Suppressor macrophage treated with lipopolysaccharide for 4 hours (primary cell): ENCODE results near the gene MAPT.
A peak's percentile ranks its signal among the peaks of the same experiment; 100 is the strongest.
"Not testable (repeated sequence)": the region's sequence is repeated elsewhere in the genome, so short reads cannot be mapped to it uniquely, and the experiment has no call there.

Experiments used
- DNase-seq: peaks from one replicate; pipeline ENCODE4 v3.0.0-alpha.2; 2020

MAPT gene

DNA sequence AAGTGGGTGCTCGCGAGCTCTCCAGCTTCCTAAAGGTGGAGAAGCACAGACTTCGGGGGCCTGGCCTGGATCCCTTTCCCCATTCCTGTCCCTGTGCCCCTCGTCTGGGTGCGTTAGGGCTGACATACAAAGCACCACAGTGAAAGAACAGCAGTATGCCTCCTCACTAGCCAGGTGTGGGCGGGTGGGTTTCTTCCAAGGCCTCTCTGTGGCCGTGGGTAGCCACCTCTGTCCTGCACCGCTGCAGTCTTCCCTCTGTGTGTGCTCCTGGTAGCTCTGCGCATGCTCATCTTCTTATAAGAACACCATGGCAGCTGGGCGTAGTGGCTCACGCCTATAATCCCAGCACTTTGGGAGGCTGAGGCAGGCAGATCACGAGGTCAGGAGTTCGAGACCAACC, 102.8 kb downstream of the MAPT start:
- no peak for DNase-seq

DNA sequence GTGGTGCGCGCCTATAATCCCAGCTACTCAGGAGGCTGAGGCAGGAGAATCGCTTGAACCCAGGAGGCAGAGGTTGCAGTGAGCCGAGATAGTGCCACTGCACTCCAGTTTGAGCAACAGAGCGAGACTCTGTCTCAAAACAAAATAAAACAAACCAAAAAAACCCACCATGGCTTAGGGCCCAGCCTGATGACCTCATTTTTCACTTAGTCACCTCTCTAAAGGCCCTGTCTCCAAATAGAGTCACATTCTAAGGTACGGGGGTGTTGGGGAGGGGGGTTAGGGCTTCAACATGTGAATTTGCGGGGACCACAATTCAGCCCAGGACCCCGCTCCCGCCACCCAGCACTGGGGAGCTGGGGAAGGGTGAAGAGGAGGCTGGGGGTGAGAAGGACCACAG, 103.3 kb downstream of the MAPT start:
- no peak for DNase-seq

DNA sequence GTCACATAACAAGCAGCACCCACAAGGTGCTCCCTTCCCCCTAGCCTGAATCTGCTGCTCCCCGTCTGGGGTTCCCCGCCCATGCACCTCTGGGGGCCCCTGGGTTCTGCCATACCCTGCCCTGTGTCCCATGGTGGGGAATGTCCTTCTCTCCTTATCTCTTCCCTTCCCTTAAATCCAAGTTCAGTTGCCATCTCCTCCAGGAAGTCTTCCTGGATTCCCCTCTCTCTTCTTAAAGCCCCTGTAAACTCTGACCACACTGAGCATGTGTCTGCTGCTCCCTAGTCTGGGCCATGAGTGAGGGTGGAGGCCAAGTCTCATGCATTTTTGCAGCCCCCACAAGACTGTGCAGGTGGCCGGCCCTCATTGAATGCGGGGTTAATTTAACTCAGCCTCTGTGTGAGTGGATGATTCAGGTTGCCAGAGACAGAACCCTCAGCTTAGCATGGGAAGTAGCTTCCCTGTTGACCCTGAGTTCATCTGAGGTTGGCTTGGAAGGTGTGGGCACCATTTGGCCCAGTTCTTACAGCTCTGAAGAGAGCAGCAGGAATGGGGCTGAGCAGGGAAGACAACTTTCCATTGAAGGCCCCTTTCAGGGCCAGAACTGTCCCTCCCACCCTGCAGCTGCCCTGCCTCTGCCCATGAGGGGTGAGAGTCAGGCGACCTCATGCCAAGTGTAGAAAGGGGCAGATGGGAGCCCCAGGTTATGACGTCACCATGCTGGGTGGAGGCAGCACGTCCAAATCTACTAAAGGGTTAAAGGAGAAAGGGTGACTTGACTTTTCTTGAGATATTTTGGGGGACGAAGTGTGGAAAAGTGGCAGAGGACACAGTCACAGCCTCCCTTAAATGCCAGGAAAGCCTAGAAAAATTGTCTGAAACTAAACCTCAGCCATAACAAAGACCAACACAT, 104.9 kb downstream of the MAPT start, which contains the start of gene STH:
Gene STH (plus strand): TSS at position 264 of the 913 bp plus-strand sequence. CDS start 30 bp downstream, at position 294.
- DNase-seq = no peak

- DNase-seq = no peak
Measured at GRCh38 chr17:45999900-46000290, 105.5 kb downstream of the MAPT start.

DNA sequence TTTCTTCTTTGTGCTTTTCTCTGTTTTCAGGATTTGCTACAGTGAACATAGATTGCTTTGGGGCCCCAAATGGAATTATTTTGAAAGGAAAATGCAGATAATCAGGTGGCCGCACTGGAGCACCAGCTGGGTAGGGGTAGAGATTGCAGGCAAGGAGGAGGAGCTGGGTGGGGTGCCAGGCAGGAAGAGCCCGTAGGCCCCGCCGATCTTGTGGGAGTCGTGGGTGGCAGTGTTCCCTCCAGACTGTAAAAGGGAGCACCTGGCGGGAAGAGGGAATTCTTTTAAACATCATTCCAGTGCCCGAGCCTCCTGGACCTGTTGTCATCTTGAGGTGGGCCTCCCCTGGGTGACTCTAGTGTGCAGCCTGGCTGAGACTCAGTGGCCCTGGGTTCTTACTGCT, 105.9 kb downstream of the MAPT start:
- no peak for DNase-seq

DNA sequence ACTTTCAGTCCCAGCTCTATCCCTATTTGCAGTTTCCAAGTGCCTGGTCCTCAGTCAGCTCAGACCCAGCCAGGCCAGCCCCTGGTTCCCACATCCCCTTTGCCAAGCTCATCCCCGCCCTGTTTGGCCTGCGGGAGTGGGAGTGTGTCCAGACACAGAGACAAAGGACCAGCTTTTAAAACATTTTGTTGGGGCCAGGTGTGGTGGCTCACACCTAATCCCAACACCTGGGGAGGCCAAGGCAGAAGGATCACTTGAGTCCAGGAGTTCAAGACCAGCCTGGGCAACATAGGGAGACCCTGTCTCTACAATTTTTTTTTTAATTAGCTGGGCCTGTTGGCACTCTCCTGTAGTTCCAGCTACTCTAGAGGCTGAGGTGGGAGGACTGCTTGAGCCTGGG, 106.4 kb downstream of the MAPT start:
- DNase-seq = no peak

DNA sequence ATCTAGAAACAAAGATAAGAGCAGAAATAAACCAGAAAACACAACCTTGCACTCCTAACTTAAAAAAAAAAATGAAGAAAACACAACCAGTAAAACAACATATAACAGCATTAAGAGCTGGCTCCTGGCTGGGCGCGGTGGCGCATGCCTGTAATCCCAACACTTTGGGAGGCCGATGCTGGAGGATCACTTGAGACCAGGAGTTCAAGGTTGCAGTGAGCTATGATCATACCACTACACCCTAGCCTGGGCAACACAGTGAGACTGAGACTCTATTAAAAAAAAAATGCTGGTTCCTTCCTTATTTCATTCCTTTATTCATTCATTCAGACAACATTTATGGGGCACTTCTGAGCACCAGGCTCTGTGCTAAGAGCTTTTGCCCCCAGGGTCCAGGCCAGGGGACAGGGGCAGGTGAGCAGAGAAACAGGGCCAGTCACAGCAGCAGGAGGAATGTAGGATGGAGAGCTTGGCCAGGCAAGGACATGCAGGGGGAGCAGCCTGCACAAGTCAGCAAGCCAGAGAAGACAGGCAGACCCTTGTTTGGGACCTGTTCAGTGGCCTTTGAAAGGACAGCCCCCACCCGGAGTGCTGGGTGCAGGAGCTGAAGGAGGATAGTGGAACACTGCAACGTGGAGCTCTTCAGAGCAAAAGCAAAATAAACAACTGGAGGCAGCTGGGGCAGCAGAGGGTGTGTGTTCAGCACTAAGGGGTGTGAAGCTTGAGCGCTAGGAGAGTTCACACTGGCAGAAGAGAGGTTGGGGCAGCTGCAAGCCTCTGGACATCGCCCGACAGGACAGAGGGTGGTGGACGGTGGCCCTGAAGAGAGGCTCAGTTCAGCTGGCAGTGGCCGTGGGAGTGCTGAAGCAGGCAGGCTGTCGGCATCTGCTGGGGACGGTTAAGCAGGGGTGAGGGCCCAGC, 107.3 kb downstream of the MAPT start:
- no peak for DNase-seq

DNA sequence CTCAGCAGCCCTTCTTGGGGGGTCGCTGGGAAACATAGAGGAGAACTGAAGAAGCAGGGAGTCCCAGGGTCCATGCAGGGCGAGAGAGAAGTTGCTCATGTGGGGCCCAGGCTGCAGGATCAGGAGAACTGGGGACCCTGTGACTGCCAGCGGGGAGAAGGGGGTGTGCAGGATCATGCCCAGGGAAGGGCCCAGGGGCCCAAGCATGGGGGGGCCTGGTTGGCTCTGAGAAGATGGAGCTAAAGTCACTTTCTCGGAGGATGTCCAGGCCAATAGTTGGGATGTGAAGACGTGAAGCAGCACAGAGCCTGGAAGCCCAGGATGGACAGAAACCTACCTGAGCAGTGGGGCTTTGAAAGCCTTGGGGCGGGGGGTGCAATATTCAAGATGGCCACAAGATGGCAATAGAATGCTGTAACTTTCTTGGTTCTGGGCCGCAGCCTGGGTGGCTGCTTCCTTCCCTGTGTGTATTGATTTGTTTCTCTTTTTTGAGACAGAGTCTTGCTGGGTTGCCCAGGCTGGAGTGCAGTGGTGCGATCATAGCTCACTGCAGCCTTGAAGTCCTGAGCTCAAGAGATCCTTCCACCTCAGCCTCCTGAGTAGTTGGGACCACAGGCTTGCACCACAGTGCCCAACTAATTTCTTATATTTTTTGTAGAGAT, 108.1 kb downstream of the MAPT start:
- DNase-seq = peak; percentile 75

- no peak for DNase-seq
Measured at GRCh38 chr17:46002973-46003316, 108.6 kb downstream of the MAPT start.

- DNase-seq = no peak
Measured at GRCh38 chr17:46003907-46004748, 109.8 kb downstream of the MAPT start.

- not testable (repeated sequence) for DNase-seq
Measured at GRCh38 chr17:46006082-46006481, 111.7 kb downstream of the MAPT start.

- DNase-seq = no peak
Measured at GRCh38 chr17:46007461-46007965, 113.2 kb downstream of the MAPT start.

DNA sequence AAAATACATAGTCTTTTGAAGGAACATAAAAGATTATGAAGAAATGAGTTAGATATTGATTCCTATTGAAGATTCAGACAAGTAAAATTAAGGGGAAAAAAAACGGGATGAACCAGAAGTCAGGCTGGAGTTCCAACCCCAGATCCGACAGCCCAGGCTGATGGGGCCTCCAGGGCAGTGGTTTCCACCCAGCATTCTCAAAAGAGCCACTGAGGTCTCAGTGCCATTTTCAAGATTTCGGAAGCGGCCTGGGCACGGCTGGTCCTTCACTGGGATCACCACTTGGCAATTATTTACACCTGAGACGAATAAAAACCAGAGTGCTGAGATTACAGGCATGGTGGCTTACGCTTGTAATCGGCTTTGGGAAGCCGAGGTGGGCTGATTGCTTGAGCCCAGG, 114.2 kb downstream of the MAPT start:
- no peak for DNase-seq

DNA sequence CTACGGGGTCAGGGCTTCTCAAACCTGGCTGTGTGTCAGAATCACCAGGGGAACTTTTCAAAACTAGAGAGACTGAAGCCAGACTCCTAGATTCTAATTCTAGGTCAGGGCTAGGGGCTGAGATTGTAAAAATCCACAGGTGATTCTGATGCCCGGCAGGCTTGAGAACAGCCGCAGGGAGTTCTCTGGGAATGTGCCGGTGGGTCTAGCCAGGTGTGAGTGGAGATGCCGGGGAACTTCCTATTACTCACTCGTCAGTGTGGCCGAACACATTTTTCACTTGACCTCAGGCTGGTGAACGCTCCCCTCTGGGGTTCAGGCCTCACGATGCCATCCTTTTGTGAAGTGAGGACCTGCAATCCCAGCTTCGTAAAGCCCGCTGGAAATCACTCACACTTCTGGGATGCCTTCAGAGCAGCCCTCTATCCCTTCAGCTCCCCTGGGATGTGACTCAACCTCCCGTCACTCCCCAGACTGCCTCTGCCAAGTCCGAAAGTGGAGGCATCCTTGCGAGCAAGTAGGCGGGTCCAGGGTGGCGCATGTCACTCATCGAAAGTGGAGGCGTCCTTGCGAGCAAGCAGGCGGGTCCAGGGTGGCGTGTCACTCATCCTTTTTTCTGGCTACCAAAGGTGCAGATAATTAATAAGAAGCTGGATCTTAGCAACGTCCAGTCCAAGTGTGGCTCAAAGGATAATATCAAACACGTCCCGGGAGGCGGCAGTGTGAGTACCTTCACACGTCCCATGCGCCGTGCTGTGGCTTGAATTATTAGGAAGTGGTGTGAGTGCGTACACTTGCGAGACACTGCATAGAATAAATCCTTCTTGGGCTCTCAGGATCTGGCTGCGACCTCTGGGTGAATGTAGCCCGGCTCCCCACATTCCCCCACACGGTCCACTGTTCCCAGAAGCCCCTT, 115.6 kb downstream of the MAPT start:
- DNase-seq = no peak

DNA sequence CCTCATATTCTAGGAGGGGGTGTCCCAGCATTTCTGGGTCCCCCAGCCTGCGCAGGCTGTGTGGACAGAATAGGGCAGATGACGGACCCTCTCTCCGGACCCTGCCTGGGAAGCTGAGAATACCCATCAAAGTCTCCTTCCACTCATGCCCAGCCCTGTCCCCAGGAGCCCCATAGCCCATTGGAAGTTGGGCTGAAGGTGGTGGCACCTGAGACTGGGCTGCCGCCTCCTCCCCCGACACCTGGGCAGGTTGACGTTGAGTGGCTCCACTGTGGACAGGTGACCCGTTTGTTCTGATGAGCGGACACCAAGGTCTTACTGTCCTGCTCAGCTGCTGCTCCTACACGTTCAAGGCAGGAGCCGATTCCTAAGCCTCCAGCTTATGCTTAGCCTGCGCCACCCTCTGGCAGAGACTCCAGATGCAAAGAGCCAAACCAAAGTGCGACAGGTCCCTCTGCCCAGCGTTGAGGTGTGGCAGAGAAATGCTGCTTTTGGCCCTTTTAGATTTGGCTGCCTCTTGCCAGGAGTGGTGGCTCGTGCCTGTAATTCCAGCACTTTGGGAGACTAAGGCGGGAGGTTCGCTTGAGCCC, 116.3 kb downstream of the MAPT start:
- no peak for DNase-seq

DNA sequence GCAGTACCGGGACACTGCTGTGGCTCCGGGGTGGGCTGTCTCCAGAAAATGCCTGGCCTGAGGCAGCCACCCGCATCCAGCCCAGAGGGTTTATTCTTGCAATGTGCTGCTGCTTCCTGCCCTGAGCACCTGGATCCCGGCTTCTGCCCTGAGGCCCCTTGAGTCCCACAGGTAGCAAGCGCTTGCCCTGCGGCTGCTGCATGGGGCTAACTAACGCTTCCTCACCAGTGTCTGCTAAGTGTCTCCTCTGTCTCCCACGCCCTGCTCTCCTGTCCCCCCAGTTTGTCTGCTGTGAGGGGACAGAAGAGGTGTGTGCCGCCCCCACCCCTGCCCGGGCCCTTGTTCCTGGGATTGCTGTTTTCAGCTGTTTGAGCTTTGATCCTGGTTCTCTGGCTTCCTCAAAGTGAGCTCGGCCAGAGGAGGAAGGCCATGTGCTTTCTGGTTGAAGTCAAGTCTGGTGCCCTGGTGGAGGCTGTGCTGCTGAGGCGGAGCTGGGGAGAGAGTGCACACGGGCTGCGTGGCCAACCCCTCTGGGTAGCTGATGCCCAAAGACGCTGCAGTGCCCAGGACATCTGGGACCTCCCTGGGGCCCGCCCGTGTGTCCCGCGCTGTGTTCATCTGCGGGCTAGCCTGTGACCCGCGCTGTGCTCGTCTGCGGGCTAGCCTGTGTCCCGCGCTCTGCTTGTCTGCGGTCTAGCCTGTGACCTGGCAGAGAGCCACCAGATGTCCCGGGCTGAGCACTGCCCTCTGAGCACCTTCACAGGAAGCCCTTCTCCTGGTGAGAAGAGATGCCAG, 117.6 kb downstream of the MAPT start:
- DNase-seq = no peak

GRCh38 chr17:46012506-46013079, 118.2 kb downstream of the MAPT start:
- DNase-seq = no peak

DNA sequence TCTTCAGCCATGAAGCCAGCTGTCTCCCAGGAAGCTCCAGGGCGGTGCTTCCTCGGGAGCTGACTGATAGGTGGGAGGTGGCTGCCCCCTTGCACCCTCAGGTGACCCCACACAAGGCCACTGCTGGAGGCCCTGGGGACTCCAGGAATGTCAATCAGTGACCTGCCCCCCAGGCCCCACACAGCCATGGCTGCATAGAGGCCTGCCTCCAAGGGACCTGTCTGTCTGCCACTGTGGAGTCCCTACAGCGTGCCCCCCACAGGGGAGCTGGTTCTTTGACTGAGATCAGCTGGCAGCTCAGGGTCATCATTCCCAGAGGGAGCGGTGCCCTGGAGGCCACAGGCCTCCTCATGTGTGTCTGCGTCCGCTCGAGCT, 118.8 kb downstream of the MAPT start:
- no peak for DNase-seq

GRCh38 chr17:46013502-46014165, 119.3 kb downstream of the MAPT start:
- DNase-seq = no peak
